ENCODE data around the gene DPH6.
A peak's percentile ranks its signal among the peaks of the same experiment; 100 is the strongest.

DPH6 gene

GRCh38 chr15:35519541-35520149 lies 26.3 kb downstream of the DPH6 start:
- ATAC-seq: peak; percentile 84
- TF ChIP-seq TSHZ2 (CRISPR knock-in tag; IDR thresholded peaks at IDR 0.05): no peak
- no peak for TF ChIP-seq ESRRG (CRISPR knock-in tag; IDR thresholded peaks at IDR 0.05)
- no peak for TF ChIP-seq CSDC2 (CRISPR knock-in tag; IDR thresholded peaks at IDR 0.05)
- TF ChIP-seq GLIS3 (CRISPR knock-in tag; IDR thresholded peaks at IDR 0.05): no peak
- TF ChIP-seq PATZ1 (CRISPR knock-in tag; IDR thresholded peaks at IDR 0.05; ENCODE audit: borderline replicate concordance): no peak
- TF ChIP-seq BACH2 (CRISPR knock-in tag; IDR thresholded peaks at IDR 0.05; ENCODE audit: borderline replicate concordance): no peak
- TF ChIP-seq TCF4 (CRISPR knock-in tag; IDR thresholded peaks at IDR 0.05; ENCODE audit: borderline replicate concordance): no peak
- TF ChIP-seq ZFP30 (CRISPR knock-in tag; IDR thresholded peaks at IDR 0.05): no peak
- TF ChIP-seq RARB (CRISPR knock-in tag; IDR thresholded peaks at IDR 0.05): no peak
- TF ChIP-seq ZC3H10 (CRISPR knock-in tag; IDR thresholded peaks at IDR 0.05): no peak
- no peak for TF ChIP-seq ZNF565 (CRISPR knock-in tag; conservative IDR thresholded peaks at IDR 0.05; ENCODE audit: low read depth)
- no peak for TF ChIP-seq CREB5 (CRISPR knock-in tag; IDR thresholded peaks at IDR 0.05; ENCODE audit: low read depth)
- TF ChIP-seq ISL1 (CRISPR knock-in tag; IDR thresholded peaks at IDR 0.05): no peak
- no peak for TF ChIP-seq ZNF8 (CRISPR knock-in tag; IDR thresholded peaks at IDR 0.05)
- TF ChIP-seq CSRNP3 (CRISPR knock-in tag; IDR thresholded peaks at IDR 0.05): no peak

GRCh38 chr15:35519052-35519451 lies 26.9 kb downstream of the DPH6 start:
- no peak for ATAC-seq
- TF ChIP-seq TCF4 (CRISPR knock-in tag; IDR thresholded peaks at IDR 0.05; ENCODE audit: borderline replicate concordance) (no peak), TOX (CRISPR knock-in tag; IDR thresholded peaks at IDR 0.05; ENCODE audit: borderline replicate concordance) (no peak), ZNF565 (CRISPR knock-in tag; conservative IDR thresholded peaks at IDR 0.05; ENCODE audit: low read depth) (no peak), ESRRG (CRISPR knock-in tag; IDR thresholded peaks at IDR 0.05) (no peak), ARNTL (CRISPR knock-in tag; IDR thresholded peaks at IDR 0.05; ENCODE audit: borderline replicate concordance, low read depth) (no peak), OSR1 (CRISPR knock-in tag; IDR thresholded peaks at IDR 0.05) (no peak), TSHZ2 (CRISPR knock-in tag; IDR thresholded peaks at IDR 0.05) (no peak), ZNF8 (CRISPR knock-in tag; IDR thresholded peaks at IDR 0.05) (no peak), PATZ1 (CRISPR knock-in tag; IDR thresholded peaks at IDR 0.05; ENCODE audit: borderline replicate concordance) (no peak), GLIS3 (CRISPR knock-in tag; IDR thresholded peaks at IDR 0.05) (no peak), ZFP3 (CRISPR knock-in tag; IDR thresholded peaks at IDR 0.05) (no peak), ISL1 (CRISPR knock-in tag; IDR thresholded peaks at IDR 0.05) (no peak), CREB5 (CRISPR knock-in tag; IDR thresholded peaks at IDR 0.05; ENCODE audit: low read depth) (no peak)
